Measurements from ENCODE around the gene AUTS2. TPM values are rescaled to one million over a fixed set of nuclear protein-coding genes. Genes with fewer than 3 reads are reported as not detected.

The AUTS2 gene
- total RNA-seq, 6 experiments from 2014 or later, result 10.4 to 32.0 (median 19.3) TPM

GRCh38 chr7:70031245-70031644 lies 433.0 kb downstream of the AUTS2 start:
- H3K27ac ChIP-seq, result no peak overlapping the region
- TF ChIP-seq CTCF (IDR thresholded peaks at IDR 0.05) (no peak), POLR2A (IDR thresholded peaks at IDR 0.05) (no peak)
- no peaks in the 10 kb centered on the region for H3K27me3 ChIP-seq
- no peak for DNase-seq
- 81% methylated on average over 4 of the region's 4 CpGs for WGBS (ENCODE audit: insufficient coverage, low coverage, low lambda C conversion rate, missing lambda C conversion rate)
- no peak overlapping the region for H3K4me3 ChIP-seq
- intact Hi-C loops (cut with DNase I), result no loop called here
- no peak for ATAC-seq
- no peaks in the 10 kb centered on the region for H3K4me1 ChIP-seq
- no peaks in the 10 kb centered on the region for H3K36me3 ChIP-seq
- H3K9me3 ChIP-seq, result no peaks in the 10 kb centered on the region

- intact Hi-C loops (cut with DNase I), result no loop called here
- no peak overlapping the region for H3K4me3 ChIP-seq
- H3K4me1 ChIP-seq, result no peaks in the 10 kb centered on the region
- ATAC-seq (no peak), DNase-seq (no peak)
- no peak for TF ChIP-seq POLR2A (IDR thresholded peaks at IDR 0.05)
- TF ChIP-seq CTCF (IDR thresholded peaks at IDR 0.05), result no peak
- no peak overlapping the region for H3K27ac ChIP-seq
- no peaks in the 10 kb centered on the region for H3K36me3 ChIP-seq
- H3K9me3 ChIP-seq, result no peaks in the 10 kb centered on the region
- H3K27me3 ChIP-seq, result no peaks in the 10 kb centered on the region
Measured at GRCh38 chr7:70032649-70033048, 434.4 kb downstream of the AUTS2 start.

GRCh38 chr7:70033226-70033625 lies 435.0 kb downstream of the AUTS2 start:
- intact Hi-C loops (cut with DNase I), result no loop called here
- Histone ChIP-seq H3K36me3 (no peaks in the 10 kb centered on the region), H3K9me3 (no peaks in the 10 kb centered on the region), H3K4me1 (no peaks in the 10 kb centered on the region), H3K27me3 (no peaks in the 10 kb centered on the region), H3K27ac (no peak overlapping the region), H3K4me3 (no peak overlapping the region)
- DNase-seq (no peak), ATAC-seq (no peak)
- TF ChIP-seq CTCF (IDR thresholded peaks at IDR 0.05), result no peak
- no peak for TF ChIP-seq POLR2A (IDR thresholded peaks at IDR 0.05)

- intact Hi-C loops (cut with DNase I), result no loop called here
- no peaks in the 10 kb centered on the region for H3K4me1 ChIP-seq
- no peak for ATAC-seq
- H3K9me3 ChIP-seq, result no peaks in the 10 kb centered on the region
- DNase-seq, result no peak
- TF ChIP-seq CTCF (IDR thresholded peaks at IDR 0.05) (no peak), POLR2A (IDR thresholded peaks at IDR 0.05) (no peak)
- H3K36me3 ChIP-seq, result no peaks in the 10 kb centered on the region
- no peaks in the 10 kb centered on the region for H3K27me3 ChIP-seq
- H3K4me3 ChIP-seq, result no peak overlapping the region
- H3K27ac ChIP-seq, result no peak overlapping the region
Measured at GRCh38 chr7:70034999-70035398, 436.7 kb downstream of the AUTS2 start.

GRCh38 chr7:70035519-70035918 lies 437.2 kb downstream of the AUTS2 start:
- H3K4me1 ChIP-seq, result no peaks in the 10 kb centered on the region
- no peaks in the 10 kb centered on the region for H3K36me3 ChIP-seq
- no peak for ATAC-seq
- 67% methylated on average over 4 of the region's 4 CpGs for WGBS (ENCODE audit: insufficient coverage, low coverage, low lambda C conversion rate, missing lambda C conversion rate)
- DNase-seq, result no peak
- no peaks in the 10 kb centered on the region for H3K27me3 ChIP-seq
- no peak overlapping the region for H3K4me3 ChIP-seq
- intact Hi-C loops (cut with DNase I), result no loop called here
- no peak for TF ChIP-seq POLR2A (IDR thresholded peaks at IDR 0.05)
- TF ChIP-seq CTCF (IDR thresholded peaks at IDR 0.05), result no peak
- H3K9me3 ChIP-seq, result no peaks in the 10 kb centered on the region
- no peak overlapping the region for H3K27ac ChIP-seq
